ENCODE measurements around the gene LPIN2.
A peak's percentile ranks its signal among the peaks of the same experiment; 100 is the strongest.

LPIN2 gene

GRCh38 chr18:2978661-2979106 lies 34.3 kb downstream of the LPIN2 start:
- DNase-seq, result peak; percentile 51

GRCh38 chr18:2978208-2978607 lies 34.7 kb downstream of the LPIN2 start:
- DNase-seq, result no peak

- no peak for DNase-seq
Measured at GRCh38 chr18:2976218-2977132, 36.5 kb downstream of the LPIN2 start.

- DNase-seq, result no peak
Measured at GRCh38 chr18:2974731-2975130, 38.2 kb downstream of the LPIN2 start.

DNA sequence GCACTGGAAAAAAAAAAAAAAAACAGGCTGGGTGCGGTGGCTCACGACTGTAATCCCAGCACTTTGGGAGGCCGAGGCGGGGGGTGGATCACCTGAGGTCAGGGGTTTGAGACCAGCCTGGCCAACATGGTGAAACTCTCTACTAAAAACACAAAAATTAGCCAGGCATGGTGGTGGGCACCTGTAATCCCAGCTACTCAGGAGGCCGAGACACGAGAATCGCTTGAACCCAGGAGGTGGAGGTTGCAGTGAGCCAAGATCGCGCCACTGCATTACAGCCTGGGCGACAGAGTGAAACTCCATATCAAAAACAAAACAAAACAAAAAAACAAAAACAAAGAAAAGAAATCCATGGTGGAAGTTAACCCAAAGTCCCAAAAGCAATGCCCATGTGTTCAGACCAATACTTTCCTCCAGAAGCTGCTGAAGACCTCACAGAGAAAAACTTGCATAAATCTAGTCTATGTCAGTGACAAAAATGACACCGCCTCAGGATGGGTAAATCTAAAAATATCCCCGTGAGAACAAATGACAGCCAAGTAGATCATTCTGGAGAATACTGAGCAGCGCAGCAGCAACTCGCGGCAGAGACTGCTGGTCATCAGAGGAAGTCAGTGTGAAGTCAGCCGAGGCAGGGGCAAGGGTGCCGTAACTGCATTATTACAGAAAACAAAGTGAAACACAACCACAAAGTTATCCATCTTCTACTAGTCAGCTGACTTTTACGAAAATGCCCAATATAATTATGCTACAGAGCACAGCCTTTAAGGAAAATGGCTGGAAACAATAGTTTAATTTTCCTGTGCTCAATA lies 41.0 kb downstream of the LPIN2 start:
- peak; percentile 72 for DNase-seq

DNA sequence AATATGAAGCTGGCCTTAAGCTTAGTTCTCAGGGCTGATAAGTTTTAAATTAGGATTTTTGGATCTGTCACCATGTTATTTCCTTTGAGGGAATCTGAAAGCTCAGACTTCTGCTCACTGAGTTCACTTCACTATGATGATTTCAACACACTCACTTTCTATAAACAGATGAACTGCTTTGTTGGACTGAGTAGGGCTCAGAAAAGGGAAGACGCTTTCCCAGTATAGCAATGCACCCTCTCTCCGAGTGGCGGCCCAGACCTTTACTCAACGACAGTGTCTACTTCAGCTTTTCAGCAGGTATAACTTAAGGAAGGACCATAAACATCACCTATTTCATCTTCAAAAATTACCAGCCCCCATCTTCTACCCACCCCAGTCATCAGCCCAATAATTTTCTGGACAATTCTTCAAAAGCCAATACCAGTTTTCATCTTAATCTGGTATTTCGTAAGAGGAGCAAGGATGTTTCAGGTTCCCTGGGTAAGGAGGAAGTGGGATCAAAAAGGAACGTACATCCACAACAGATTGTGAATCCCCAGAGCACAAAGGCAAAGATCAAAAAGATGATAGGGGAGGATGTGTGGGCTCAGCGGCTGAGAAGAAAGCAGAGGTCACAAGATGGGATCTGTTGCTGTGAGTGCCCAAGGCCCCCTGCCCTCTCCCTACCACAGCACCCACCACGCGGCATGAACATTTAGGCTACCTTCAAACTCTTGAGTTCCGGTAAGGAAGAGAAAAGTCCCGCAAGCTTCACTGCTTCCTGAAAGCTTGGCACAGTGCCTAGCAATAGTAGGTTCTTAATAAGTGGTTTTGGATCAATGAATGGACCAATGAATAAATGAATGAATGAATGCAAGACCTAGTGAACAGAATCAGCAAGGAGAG lies 41.9 kb downstream of the LPIN2 start:
- peak; percentile 47 for DNase-seq

DNA sequence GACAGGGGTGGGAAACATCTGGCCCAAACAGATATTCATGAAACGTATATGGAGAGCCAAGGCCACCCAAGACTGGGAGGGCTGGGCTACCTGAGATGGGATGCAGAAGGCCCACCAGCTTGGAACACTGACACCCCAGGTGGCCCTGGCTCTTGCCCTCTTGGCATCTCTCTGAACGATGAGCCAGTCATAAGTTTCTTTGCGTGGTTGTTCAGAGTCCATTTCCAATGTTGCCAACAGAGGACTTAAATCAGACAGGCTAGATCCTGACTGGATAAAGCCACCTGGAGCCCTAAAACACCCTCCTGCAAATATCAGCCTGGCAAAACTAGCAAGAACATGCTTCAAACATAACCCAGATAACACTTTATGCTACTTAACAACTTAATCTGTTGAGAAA lies 42.6 kb downstream of the LPIN2 start:
- no peak for DNase-seq

DNA sequence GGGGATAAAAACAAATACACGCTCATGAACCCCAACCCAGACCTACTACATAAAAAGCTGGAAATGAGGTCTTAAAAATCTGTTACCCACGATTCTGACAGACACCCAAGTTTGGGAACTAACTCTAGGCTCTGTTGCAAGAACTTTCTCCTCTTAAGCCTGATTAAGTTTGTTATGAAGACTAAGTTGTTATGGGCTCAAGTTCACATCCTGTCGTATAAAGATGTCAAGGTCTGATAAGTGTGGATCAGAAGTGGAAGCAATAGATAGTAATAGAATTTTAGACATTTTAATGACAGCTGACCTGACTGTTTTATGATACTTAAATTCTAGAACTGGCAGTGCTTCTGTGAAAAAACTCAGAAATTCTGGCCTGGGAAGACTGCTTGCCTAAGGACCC lies 43.2 kb downstream of the LPIN2 start:
- DNase-seq, result no peak

GRCh38 chr18:2968606-2969005 lies 44.3 kb downstream of the LPIN2 start:
- no peak for DNase-seq

- DNase-seq, result no peak
Measured at GRCh38 chr18:2967820-2968219, 45.1 kb downstream of the LPIN2 start.

DNA sequence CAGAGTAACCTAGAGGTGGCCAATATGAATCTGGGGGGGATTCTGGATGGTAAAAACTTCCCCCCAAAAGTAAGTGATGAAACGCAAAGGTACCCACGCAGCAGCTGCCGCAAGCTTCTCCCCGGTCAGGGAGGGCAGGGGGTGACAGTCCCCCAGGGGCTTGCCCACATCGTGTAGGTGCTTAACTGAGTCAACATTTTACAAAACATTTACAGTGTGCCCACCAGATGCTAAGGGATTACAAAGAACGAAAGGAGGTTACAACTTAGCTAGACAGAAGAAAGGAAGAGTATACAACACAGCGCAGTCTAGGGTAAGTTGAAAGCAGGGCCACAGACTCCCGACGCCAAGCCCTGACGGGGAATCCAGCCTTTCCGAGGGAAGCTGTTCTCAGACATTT lies 45.6 kb downstream of the LPIN2 start:
- DNase-seq, result no peak

DNA sequence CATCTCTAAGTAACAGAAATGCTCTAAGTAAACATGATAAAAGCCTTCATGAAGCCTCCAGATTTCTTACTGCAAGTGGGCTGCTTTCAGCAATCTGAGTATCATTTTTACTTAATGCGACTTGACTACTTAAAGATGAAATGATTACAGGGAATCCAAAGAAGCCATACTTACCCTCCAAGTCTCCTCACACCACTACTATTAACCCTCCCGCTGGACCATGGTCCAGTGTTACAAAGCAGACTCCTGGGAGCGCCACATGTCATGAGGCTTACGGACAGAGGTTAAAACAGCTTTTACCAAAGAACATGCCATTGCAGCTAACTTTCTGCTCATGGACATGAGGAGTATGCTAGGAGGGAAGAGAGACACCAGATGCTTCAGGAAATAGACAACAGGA lies 46.4 kb downstream of the LPIN2 start:
- no peak for DNase-seq

DNA sequence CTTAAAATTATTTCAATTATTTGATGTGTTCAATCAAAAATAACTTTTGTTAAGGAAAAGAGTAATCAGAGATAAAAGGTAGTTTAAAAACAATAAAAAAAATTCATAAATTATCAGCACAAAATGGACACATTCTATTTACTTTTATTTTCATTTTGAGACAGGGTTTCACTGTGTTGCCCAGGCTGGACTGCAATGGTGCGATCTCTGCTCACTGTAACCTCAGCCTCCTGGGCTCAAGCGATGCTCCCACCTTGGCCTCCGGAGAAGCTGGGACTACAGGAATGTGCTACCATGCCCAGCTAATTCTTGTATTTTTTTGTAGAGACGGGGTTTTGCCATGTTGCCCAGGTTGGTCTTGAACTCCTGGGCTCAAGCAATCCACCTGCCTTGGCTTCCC lies 47.1 kb downstream of the LPIN2 start:
- no peak for DNase-seq

GRCh38 chr18:2964361-2965010 lies 48.5 kb downstream of the LPIN2 start:
- DNase-seq, result no peak
